GM21360 (cell line): Measurements from ENCODE around the gene TNFRSF19.
A peak's percentile ranks its signal among the peaks of the same experiment; 100 is the strongest.
"Not testable (repeated sequence)": the region's sequence is repeated elsewhere in the genome, so short reads cannot be mapped to it uniquely, and the experiment has no call there.

Experiments
- ATAC-seq: cut with Tn5 transposase; IDR thresholded peaks from one replicate; pipeline ENCODE4 v1.9.1; 2021; ENCODE audit warnings: mild to moderate bottlenecking, moderate library complexity; ENCODE audit not compliant: unreplicated experiment

The TNFRSF19 gene

GRCh38 chr13:23567906-23568460 is 2.2 kb upstream of the TNFRSF19 start:
- no peak for ATAC-seq

GRCh38 chr13:23570921-23571315 is 706 bp downstream of the TNFRSF19 start:
- no peak for ATAC-seq

GRCh38 chr13:23571431-23571830 is 1.2 kb downstream of the TNFRSF19 start:
- ATAC-seq, result no peak

DNA sequence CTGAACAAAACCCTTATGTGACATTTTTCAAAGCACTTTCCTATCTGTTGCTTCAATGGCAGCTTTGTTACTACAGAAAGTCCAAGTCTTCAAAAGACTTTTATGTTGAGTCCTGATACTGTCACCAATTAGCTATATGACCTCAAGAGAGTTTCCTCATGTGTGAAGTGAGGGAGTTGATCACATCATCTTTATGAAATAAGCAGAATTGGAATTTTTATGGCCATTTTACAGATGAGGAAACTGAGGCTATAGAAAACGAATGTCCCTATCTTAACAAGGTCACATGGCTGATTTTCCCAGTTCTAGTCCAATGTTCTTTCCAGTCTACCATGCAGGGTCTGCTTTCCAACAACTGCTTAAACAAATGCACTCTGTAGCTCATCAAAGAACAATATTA is 2.6 kb downstream of the TNFRSF19 start:
- no peak for ATAC-seq

DNA sequence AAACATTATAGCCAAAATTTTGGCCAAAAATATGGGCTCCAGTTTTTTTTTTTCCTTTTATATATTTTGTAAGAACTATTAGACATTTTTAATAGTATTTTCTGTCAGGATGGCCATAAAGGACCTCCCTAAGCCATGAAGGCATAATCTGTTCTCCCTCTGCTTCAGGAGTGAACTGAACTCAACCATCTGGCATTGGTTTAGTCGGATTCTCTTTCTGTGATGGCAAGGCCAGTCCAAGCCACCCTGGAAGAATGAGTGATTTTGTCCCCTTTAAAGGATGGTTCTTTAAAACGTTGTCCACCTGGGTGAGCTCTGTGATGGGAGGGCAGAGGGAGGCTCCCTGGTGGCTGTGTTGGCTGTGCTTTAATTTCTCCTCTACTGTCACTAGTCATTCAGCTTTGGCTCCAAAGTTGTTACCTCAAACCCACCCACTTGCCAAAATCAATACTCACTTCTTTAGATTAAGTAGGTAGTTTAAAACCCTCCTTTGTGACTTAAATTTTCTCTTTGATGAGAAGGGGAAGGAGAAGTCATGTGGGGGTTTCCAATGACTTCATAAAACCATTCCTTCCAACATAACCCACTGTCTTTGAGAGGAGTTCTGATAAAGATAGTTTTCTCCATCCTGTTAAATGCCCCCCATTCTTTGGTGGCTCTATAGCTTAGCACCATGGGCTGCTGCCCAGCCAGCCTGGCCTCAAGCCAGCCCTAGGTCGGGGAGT is 4.4 kb downstream of the TNFRSF19 start:
- no peak for ATAC-seq

GRCh38 chr13:23575632-23576031 is 5.4 kb downstream of the TNFRSF19 start:
- ATAC-seq, result no peak

GRCh38 chr13:23578411-23579071 is 8.3 kb downstream of the TNFRSF19 start:
- peak; percentile 46 for ATAC-seq

- peak; percentile 82 for ATAC-seq
These were observed 9.1 kb downstream of the TNFRSF19 start for GRCh38 chr13:23579072-23579895.

- ATAC-seq, result no peak
These were observed 9.9 kb downstream of the TNFRSF19 start for GRCh38 chr13:23579896-23580683.

GRCh38 chr13:23580684-23581060 is 10.5 kb downstream of the TNFRSF19 start:
- ATAC-seq, result no peak

- no peak for ATAC-seq
These were observed 13.3 kb downstream of the TNFRSF19 start for GRCh38 chr13:23583491-23583890.

- no peak for ATAC-seq
These were observed 14.1 kb downstream of the TNFRSF19 start for GRCh38 chr13:23584275-23584674.

- ATAC-seq, result no peak
These were observed 16.1 kb downstream of the TNFRSF19 start for GRCh38 chr13:23586336-23586735.

DNA sequence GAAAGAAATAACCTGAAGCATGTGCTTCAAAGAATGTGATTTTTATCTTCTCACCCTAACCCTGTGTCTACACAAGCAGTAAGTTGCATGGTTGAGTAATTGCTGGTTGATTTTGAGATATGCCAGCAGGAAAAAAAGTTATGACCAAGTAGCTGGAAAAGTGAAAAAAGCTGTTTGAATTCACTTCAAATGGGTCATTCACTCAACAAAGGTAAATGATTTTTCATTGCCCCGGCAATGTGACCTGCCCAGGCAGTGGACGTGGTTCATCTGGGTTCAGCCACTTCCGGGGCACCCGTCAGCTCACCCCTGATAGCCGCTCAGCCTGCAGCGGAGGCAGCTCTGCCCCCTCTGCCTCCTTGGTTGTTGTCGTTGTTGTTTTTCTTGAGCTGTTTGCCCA is 18.5 kb downstream of the TNFRSF19 start:
- ATAC-seq, result no peak

- ATAC-seq, result no peak
These were observed 22.4 kb downstream of the TNFRSF19 start for GRCh38 chr13:23592596-23592995.

GRCh38 chr13:23593148-23593547 is 22.9 kb downstream of the TNFRSF19 start:
- no peak for ATAC-seq

DNA sequence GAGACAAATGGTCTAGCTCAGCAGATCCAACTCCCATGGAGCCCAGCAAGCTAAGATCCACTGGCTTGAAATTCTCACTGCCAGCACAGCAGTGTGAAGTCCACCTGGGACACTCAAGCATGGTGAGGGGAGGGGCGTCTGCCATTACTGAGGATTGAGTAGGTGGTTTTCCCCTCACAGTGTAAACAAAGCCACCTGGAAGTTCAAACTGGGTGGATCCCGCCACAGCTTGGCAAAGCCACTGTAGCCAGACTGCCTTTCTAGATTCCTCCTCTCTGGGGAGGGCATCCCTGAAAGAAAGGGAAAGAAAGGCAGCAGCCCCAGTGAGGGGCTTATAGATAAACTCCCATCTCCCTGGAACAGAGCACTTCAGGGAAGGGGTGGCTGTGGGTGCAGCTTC is 24.1 kb downstream of the TNFRSF19 start:
- ATAC-seq, result not testable (repeated sequence)

GRCh38 chr13:23598369-23598768 is 28.2 kb downstream of the TNFRSF19 start:
- ATAC-seq, result no peak

DNA sequence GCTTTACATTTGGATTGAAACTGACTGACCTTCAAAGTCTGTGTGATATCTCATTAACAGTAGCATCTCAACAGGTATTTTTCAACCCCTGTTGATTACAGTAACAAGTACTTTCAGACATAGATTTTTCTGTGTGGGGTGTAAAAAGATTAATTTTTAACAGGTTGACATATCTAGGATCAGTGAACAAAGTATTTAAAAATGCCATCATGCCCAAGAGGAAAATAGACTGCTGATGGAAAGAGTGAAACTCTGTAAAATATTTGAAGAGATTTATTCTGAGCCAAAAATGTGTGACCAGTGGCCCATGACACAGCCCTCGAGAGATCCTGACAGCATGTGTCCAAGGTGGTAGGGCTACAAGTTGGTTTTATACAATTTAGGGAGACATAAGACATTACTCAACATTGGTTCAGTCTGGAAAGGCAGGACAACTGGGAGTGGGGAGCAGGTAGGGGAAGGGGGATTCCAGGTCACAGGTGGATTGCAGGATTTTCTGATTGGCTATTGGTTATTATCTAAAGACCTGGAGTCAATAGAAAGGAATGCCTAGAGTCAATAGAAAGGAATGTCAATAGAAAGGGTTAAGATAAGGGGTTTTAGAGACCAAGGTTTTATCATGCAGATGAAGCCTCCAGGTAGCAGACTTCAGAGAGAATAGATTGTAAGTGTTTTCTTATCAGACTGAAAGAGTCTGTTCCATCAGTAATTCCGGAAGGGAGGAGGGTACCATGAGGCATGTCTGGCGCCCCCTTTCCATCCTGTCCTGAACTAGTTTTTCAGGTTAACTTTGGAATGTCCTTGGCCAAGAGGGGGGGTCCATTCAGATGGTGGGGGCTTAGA is 29.1 kb downstream of the TNFRSF19 start:
- no peak for ATAC-seq

GRCh38 chr13:23600100-23600499 is 29.9 kb downstream of the TNFRSF19 start:
- no peak for ATAC-seq
